Neural progenitor cell (in vitro differentiated cells): ENCODE measurements around the gene NUP62.

ENCODE experiments used
- CTCF ChIP-seq: fragments of 200-600 bp; sonication (generic); IDR thresholded peaks from 2 replicates; pipeline ENCODE4 v1.5.1; 2017; ENCODE audit warnings: antibody characterized with exemption, mild to moderate bottlenecking
- EZH2 ChIP-seq: fragments of 200-600 bp; sonication (generic); IDR thresholded peaks from 2 replicates; pipeline ENCODE4 v1.6.1; 2017; ENCODE audit warnings: antibody characterized with exemption, mild to moderate bottlenecking, moderate library complexity

GRCh38 chr19:49880162-49880869, 49.0 kb downstream of the NUP62 start:
- TF ChIP-seq CTCF: no peak
- no peak for TF ChIP-seq EZH2
